ENCODE measurements around the gene SPATC1L. TPM values are rescaled to one million over a fixed set of nuclear protein-coding genes. Genes with fewer than 3 reads are reported as not detected.

Gene SPATC1L
- total and polyA plus RNA-seq, 2 of the 8 experiments (the other 6 are each of a cell fraction or from before 2014, with no cell fraction given): 24.9 to 50.0 TPM

DNA sequence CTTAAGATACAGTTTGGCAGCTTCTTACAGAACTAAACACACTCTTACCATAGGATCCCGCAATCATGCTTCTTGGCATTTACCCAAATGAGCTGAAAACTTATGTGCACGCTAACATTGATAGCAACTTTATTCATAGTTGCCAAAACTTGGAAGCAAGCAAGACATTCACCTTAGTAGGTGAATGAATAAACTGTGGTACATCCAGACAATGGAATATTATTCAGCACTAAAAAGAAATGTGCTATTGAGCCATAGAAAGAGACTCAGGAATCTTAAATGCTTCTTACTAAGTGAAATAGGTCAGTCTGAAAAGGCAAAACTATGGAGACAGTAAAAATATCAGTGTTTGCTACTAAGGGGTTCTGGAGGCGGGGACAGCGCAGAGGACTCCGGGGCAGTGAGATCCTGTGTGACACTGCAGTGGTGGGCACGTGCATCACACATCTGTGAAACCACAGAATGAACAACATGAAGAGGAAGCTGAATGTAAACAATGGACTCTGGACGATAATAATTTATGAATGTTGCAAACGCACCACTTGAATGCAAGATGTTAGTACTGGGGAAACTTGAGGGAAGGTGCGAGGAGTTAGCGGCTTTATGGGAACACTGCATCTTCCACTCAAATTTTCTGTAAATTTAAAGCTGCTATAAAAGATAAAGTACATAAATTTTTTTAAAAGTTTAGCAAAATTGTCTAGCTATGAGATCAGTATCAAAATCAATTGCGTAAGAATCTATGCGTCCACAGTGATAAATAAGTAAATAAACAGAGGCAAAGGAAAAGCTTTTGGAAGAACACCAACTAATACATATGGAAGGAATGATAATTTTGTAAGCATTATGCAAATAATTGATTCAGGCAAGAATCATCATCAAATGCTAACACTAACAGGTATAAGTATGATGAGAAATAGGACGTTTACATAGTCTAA, 15.4 kb upstream of the SPATC1L start:
- no peak overlapping the region for H3K56ac ChIP-seq (replicated peaks; ENCODE audit: insufficient read length, low read depth, low read length)
- CTCF ChIA-PET (ENCODE audit: partially characterized antibody): interaction anchor here (0.6 to 1.1 kb wide), 3 partner anchors 23 to 52 kb away, joined by 3 to 4 read pairs (median 3); no protein-coding TSS in a partner anchor

More for the DNA sequence above, 15.4 kb upstream of the SPATC1L start:
- TF ChIP-seq EGR1 (IDR thresholded peaks at IDR 0.05; ENCODE audit: borderline replicate concordance, low read depth, low read length): no peak
- TF ChIP-seq KDM4A (IDR thresholded peaks at IDR 0.05; ENCODE audit: low read depth, low read length, severe bottlenecking): no peak
- no peak for TF ChIP-seq POLR2AphosphoS5 (IDR thresholded peaks at IDR 0.05; ENCODE audit: low read depth, low read length)
- TF ChIP-seq GABPA (IDR thresholded peaks at IDR 0.05; ENCODE audit: borderline replicate concordance, insufficient read depth, low read length): no peak
- no peak for TF ChIP-seq BCL11A (IDR thresholded peaks at IDR 0.05; ENCODE audit: low read depth in 2 of 2, low read length in 2 of 2)
- TF ChIP-seq POU5F1 (IDR thresholded peaks at IDR 0.05; ENCODE audit: low read depth, low read length): no peak
- Histone ChIP-seq H3K23me2 (ENCODE audit: low read depth, low read length) (no peaks in the 10 kb centered on the region), H3K4ac (replicated peaks; ENCODE audit: insufficient read length, low read depth, low read length) (no peak overlapping the region), H3K4me2 (ENCODE audit: insufficient read depth in 1 of 2, low read depth in 2 of 2, low read length in 2 of 2) (no peak overlapping the region), H2BK12ac (ENCODE audit: low read depth, low read length) (no peak overlapping the region), H3K18ac (ENCODE audit: extremely low read depth, low read length) (no peak overlapping the region), H2BK5ac (ENCODE audit: low read depth, low read length) (no peak overlapping the region), H3K79me2 (ENCODE audit: control insufficient read depth in 1 of 2, insufficient read depth in 2 of 2, low read length in 2 of 2) (no peaks in the 10 kb centered on the region), H2BK20ac (ENCODE audit: low read length) (no peak overlapping the region), H2AFZ (ENCODE audit: low read length) (no peak overlapping the region), H3K27ac (ENCODE audit: low read depth, low read length) (no peak overlapping the region), H3K79me1 (ENCODE audit: low read depth, low read length) (no peaks in the 10 kb centered on the region; the same call in 1 of the 2 replicates), H2BK15ac (ENCODE audit: low read length) (no peak overlapping the region), H3K27me3 (replicated peaks in 1 of 4; ENCODE audit: control insufficient read depth in 3 of 4, extremely low read depth in 1 of 4, insufficient read depth in 3 of 4, low read length in 3 of 4) (no peaks in the 10 kb centered on the region), H4K8ac (ENCODE audit: extremely low read depth, insufficient read depth, low read length) (no peak overlapping the region), H3K9me3 (ENCODE audit: insufficient read depth in 2 of 2, low read depth in 1 of 2, low read length in 1 of 2) (no peaks in the 10 kb centered on the region), H3K9ac (replicated peaks in 1 of 4; ENCODE audit: extremely low read depth in 1 of 4, low read depth in 3 of 4, low read length in 3 of 4) (no peak overlapping the region), H4K91ac (replicated peaks; ENCODE audit: insufficient read length, low read length) (no peak overlapping the region), H4K20me1 (replicated peaks in 1 of 2; ENCODE audit: control insufficient read depth in 1 of 2, insufficient read depth in 2 of 2, low read length in 2 of 2) (peaks cover 0 to 7% of the 10 kb centered on the region in 2 experiments), H3K14ac (ENCODE audit: insufficient read length) (no peak overlapping the region), H3K36me3 (ENCODE audit: control insufficient read depth in 2 of 4, insufficient read depth in 4 of 4, low read length in 3 of 4) (peaks cover 4 to 34% (median 20%) of the 10 kb centered on the region in 4 experiments; a peak in 6 of 8 replicates), H3K23ac (ENCODE audit: insufficient read length) (no peak overlapping the region), H2BK120ac (replicated peaks; ENCODE audit: low read depth, low read length) (no peak overlapping the region), H2AK5ac (ENCODE audit: low read depth, low read length) (no peak overlapping the region), H3K4me1 (replicated peaks in 1 of 4; ENCODE audit: control insufficient read depth in 3 of 4, insufficient read depth in 4 of 4, low read length in 3 of 4) (no peaks in the 10 kb centered on the region), H3K4me3 (ENCODE audit: extremely low read depth in 1 of 4, insufficient read depth in 2 of 4, low read depth in 3 of 4, low read length in 4 of 4) (no peak overlapping the region), H4K5ac (ENCODE audit: insufficient read length, low read depth, low read length) (no peak overlapping the region)
- DNase-seq (ENCODE audit: low read depth in 1 of 2, low spot score in 2 of 2) (no peak), FAIRE-seq (no peak)
- POLR2A ChIA-PET (ENCODE audit: partially characterized antibody): no interaction called here
- 79% methylated on average over 13 of the region's 13 CpGs; no CpG with 5 or more reads in 1 of the 2 experiments for WGBS, 2 experiments (ENCODE audit: extremely low coverage in 1 of 2, insufficient coverage in 1 of 2, insufficient read length in 1 of 2, insufficient replicate concordance in 2 of 2, low coverage in 1 of 2, low lambda C conversion rate in 2 of 2, missing lambda C conversion rate in 1 of 2)
